ENCODE data around the gene EIF2AK2. TPM values are rescaled to one million over a fixed set of nuclear protein-coding genes. Genes with fewer than 3 reads are reported as not detected.

The EIF2AK2 gene
- total and polyA plus RNA-seq, 8 donors: 4.7 to 55.3 (median 11.4) TPM

- no peaks in the 10 kb centered on the region for H3K27me3 ChIP-seq
- WGBS, 5 donors: 95 to 98% (median 96%) methylated on average over 3 of the region's 3 CpGs
- H3K27ac ChIP-seq: no peak overlapping the region
- intact Hi-C loops (cut with DNase I; ENCODE audit: low total_unique reads): no loop called here
- no peak for DNase-seq
- H3K4me1 ChIP-seq: no peaks in the 10 kb centered on the region
- peaks cover 52 to 100% (median 100%) of the 10 kb centered on the region in 4 donors for H3K36me3 ChIP-seq
- no peak for TF ChIP-seq EP300 (IDR thresholded peaks at IDR 0.05)
- no peak for TF ChIP-seq CTCF (IDR thresholded peaks at IDR 0.05)
- TF ChIP-seq POLR2A (IDR thresholded peaks at IDR 0.05): no peak
- TF ChIP-seq POLR2AphosphoS5 (IDR thresholded peaks at IDR 0.05): no peak
- no peak overlapping the region for H3K4me3 ChIP-seq
- H3K9me3 ChIP-seq: no peaks in the 10 kb centered on the region
Observed at GRCh38 chr2:37059841-37060240, 96.9 kb downstream of the EIF2AK2 start.

- no peaks in the 10 kb centered on the region for H3K4me1 ChIP-seq
- intact Hi-C loops (cut with DNase I; ENCODE audit: low total_unique reads): no loop called here
- no peak for TF ChIP-seq POLR2AphosphoS5 (IDR thresholded peaks at IDR 0.05)
- no peak for TF ChIP-seq EP300 (IDR thresholded peaks at IDR 0.05)
- TF ChIP-seq CTCF (IDR thresholded peaks at IDR 0.05): no peak
- TF ChIP-seq POLR2A (IDR thresholded peaks at IDR 0.05): no peak
- H3K27me3 ChIP-seq: no peaks in the 10 kb centered on the region
- H3K4me3 ChIP-seq: no peak overlapping the region
- no peak overlapping the region for H3K27ac ChIP-seq
- peaks cover 48 to 98% (median 95%) of the 10 kb centered on the region in 4 donors for H3K36me3 ChIP-seq
- H3K9me3 ChIP-seq: no peaks in the 10 kb centered on the region
- WGBS, 5 donors: 90 to 95% (median 91%) methylated on average over 5 of the region's 5 CpGs
- no peak for DNase-seq
Observed at GRCh38 chr2:37052600-37053332, 104.0 kb downstream of the EIF2AK2 start.

Other genes with a start within 250 kb of the EIF2AK2 start
- gene STRN, start 190.4 kb downstream of the EIF2AK2 start, total RNA-seq: 10 to 100 TPM in 4 of 5 donors, 1 to 10 TPM in 1; 5.8 to 34.9 (median 20.1) TPM
- gene STRN, start 190.4 kb downstream of the EIF2AK2 start, polyA plus RNA-seq: 1 to 10 TPM; 3.5 to 5.7 (median 3.7) TPM
- gene HEATR5B, start 72.6 kb downstream of the EIF2AK2 start, total RNA-seq: 10 to 100 TPM; 24.8 to 95.1 (median 53.1) TPM
- gene HEATR5B, start 72.6 kb downstream of the EIF2AK2 start, polyA plus RNA-seq: 1 to 10 TPM; 3.2 to 6.1 (median 4.3) TPM
- gene GPATCH11, start 72.5 kb downstream of the EIF2AK2 start, total RNA-seq: 1 to 10 TPM in 4 of 5 donors, under 1 TPM in 1; 0.45 to 7.9 (median 4.8) TPM
- gene GPATCH11, start 72.5 kb downstream of the EIF2AK2 start, polyA plus RNA-seq: 1 to 10 TPM; 2.2 to 6.7 (median 4.7) TPM
- gene SULT6B1, start 31.7 kb upstream of the EIF2AK2 start, total RNA-seq: not detected
- not detected for gene SULT6B1, start 31.7 kb upstream of the EIF2AK2 start, polyA plus RNA-seq
- 10 to 100 TPM in 3 of 5 donors, 1 to 10 TPM in 2; 2.9 to 37.9 (median 11.2) TPM for gene CEBPZOS, start 39.5 kb upstream of the EIF2AK2 start, total RNA-seq
- gene CEBPZOS, start 39.5 kb upstream of the EIF2AK2 start, polyA plus RNA-seq: 10 to 100 TPM; 42.2 to 52.5 (median 45.7) TPM
- 10 to 100 TPM; 18.7 to 58.2 (median 43.4) TPM for gene CEBPZ, start 74.6 kb upstream of the EIF2AK2 start, total RNA-seq
- gene CEBPZ, start 74.6 kb upstream of the EIF2AK2 start, polyA plus RNA-seq: 10 to 100 TPM; 40.3 to 59.4 (median 54.2) TPM
- 10 to 100 TPM; 19.6 to 79.9 (median 26.4) TPM for gene NDUFAF7, start 74.7 kb upstream of the EIF2AK2 start, total RNA-seq
- 10 to 100 TPM in 1 of 3 donors, 1 to 10 TPM in 2; 7.3 to 11.1 (median 8.9) TPM for gene NDUFAF7, start 74.7 kb upstream of the EIF2AK2 start, polyA plus RNA-seq
- 10 to 100 TPM in 4 of 5 donors, 1 to 10 TPM in 1; 7.0 to 86.5 (median 15.2) TPM for gene PRKD3, start 167.9 kb upstream of the EIF2AK2 start, total RNA-seq
- 10 to 100 TPM in 1 of 3 donors, 1 to 10 TPM in 2; 4.2 to 14.7 (median 9.5) TPM for gene PRKD3, start 167.9 kb upstream of the EIF2AK2 start, polyA plus RNA-seq
- 10 to 100 TPM in 2 of 5 donors, 1 to 10 TPM in 2, not detected in 1; 1.3 to 26.6 (median 8.6) TPM for gene QPCT, start 187.7 kb upstream of the EIF2AK2 start, total RNA-seq
- 1 to 10 TPM; 1.6 to 4.4 (median 3.7) TPM for gene QPCT, start 187.7 kb upstream of the EIF2AK2 start, polyA plus RNA-seq

Measured in stomach (tissue), 9 donors.